AG20443 (cell line): ENCODE results near the gene SLC8B1.
A peak's percentile ranks its signal among the peaks of the same experiment; 100 is the strongest.
"Not testable (repeated sequence)": the region's sequence is repeated elsewhere in the genome, so short reads cannot be mapped to it uniquely, and the experiment has no call there.

ENCODE experiments used
- DNase-seq: peaks from one replicate; pipeline ENCODE4 v3.0.0; 2012; ENCODE audit warnings: low spot score, mixed read lengths

The SLC8B1 gene

GRCh38 chr12:113358381-113359132 is 23.6 kb upstream of the SLC8B1 start, which contains the start of gene PLBD2:
Gene PLBD2 (plus strand): TSS chr12:113358587. CDS start chr12:113358601, 14 bp downstream.
- peak; percentile 100 for DNase-seq

GRCh38 chr12:113354192-113354591 is 19.3 kb upstream of the SLC8B1 start:
- DNase-seq: not testable (repeated sequence)

- no peak for DNase-seq
Measured at GRCh38 chr12:113351089-113351488, 16.2 kb upstream of the SLC8B1 start.

- DNase-seq: no peak
Measured at GRCh38 chr12:113348849-113349536, 14.1 kb upstream of the SLC8B1 start.

GRCh38 chr12:113347892-113348291 is 13.0 kb upstream of the SLC8B1 start:
- DNase-seq: peak; percentile 6

GRCh38 chr12:113347107-113347506 is 12.2 kb upstream of the SLC8B1 start:
- peak; percentile 2 for DNase-seq

- no peak for DNase-seq
Measured at GRCh38 chr12:113346353-113346752, 11.4 kb upstream of the SLC8B1 start.

- no peak for DNase-seq
Measured at GRCh38 chr12:113345318-113345717, 10.4 kb upstream of the SLC8B1 start.

GRCh38 chr12:113341535-113341934 is 6.6 kb upstream of the SLC8B1 start:
- no peak for DNase-seq

GRCh38 chr12:113340061-113340460 is 5.2 kb upstream of the SLC8B1 start:
- DNase-seq: no peak

GRCh38 chr12:113339540-113339939 is 4.6 kb upstream of the SLC8B1 start:
- no peak for DNase-seq

GRCh38 chr12:113333877-113334785 is 778 bp downstream of the SLC8B1 start:
- DNase-seq: no peak

GRCh38 chr12:113333418-113333750 is 1.5 kb downstream of the SLC8B1 start:
- no peak for DNase-seq

- no peak for DNase-seq
Measured at GRCh38 chr12:113332688-113333417, 2.1 kb downstream of the SLC8B1 start.

GRCh38 chr12:113330505-113330904 is 4.4 kb downstream of the SLC8B1 start:
- no peak for DNase-seq

- DNase-seq: no peak
Measured at GRCh38 chr12:113329791-113330417, 5.0 kb downstream of the SLC8B1 start.

- no peak for DNase-seq
Measured at GRCh38 chr12:113329022-113329790, 5.7 kb downstream of the SLC8B1 start.

- no peak for DNase-seq
Measured at GRCh38 chr12:113328368-113328889, 6.5 kb downstream of the SLC8B1 start.

- DNase-seq: no peak
Measured at GRCh38 chr12:113326775-113327395, 8.0 kb downstream of the SLC8B1 start.

GRCh38 chr12:113325916-113326315 is 9.0 kb downstream of the SLC8B1 start:
- peak; percentile 65 for DNase-seq
